Breast epithelium (tissue), 3 donors: ENCODE results near the gene LCLAT1.

Source experiments
- POLR2A ChIP-seq: fragments of 450-650 bp; IDR thresholded peaks from one replicate; pipeline ENCODE4 v1.6.1; 2016; ENCODE audit warnings: antibody characterized with exemption, mild to moderate bottlenecking, moderate library complexity
- TF ChIP-seq, protein P1 (sequence below), 3 donors: fragments of 450-650 bp; IDR thresholded peaks; one replicate each; pipeline ENCODE4 v1.5.1; 2016 to 2017; ENCODE audit warnings: antibody characterized with exemption in 3 of 3, mild to moderate bottlenecking in 3 of 3, moderate library complexity in 3 of 3

- TF ChIP-seq, protein P1, sequence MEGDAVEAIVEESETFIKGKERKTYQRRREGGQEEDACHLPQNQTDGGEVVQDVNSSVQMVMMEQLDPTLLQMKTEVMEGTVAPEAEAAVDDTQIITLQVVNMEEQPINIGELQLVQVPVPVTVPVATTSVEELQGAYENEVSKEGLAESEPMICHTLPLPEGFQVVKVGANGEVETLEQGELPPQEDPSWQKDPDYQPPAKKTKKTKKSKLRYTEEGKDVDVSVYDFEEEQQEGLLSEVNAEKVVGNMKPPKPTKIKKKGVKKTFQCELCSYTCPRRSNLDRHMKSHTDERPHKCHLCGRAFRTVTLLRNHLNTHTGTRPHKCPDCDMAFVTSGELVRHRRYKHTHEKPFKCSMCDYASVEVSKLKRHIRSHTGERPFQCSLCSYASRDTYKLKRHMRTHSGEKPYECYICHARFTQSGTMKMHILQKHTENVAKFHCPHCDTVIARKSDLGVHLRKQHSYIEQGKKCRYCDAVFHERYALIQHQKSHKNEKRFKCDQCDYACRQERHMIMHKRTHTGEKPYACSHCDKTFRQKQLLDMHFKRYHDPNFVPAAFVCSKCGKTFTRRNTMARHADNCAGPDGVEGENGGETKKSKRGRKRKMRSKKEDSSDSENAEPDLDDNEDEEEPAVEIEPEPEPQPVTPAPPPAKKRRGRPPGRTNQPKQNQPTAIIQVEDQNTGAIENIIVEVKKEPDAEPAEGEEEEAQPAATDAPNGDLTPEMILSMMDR (IDR thresholded peaks at IDR 0.05) = no peak
- TF ChIP-seq POLR2A = no peak
Measured at GRCh38 chr2:30404319-30405259, 42.5 kb upstream of the LCLAT1 start.
